Vagina (tissue), 2 donors: Measurements from ENCODE around the gene ARL17B.
"Not testable (repeated sequence)": the region's sequence is repeated elsewhere in the genome, so short reads cannot be mapped to it uniquely, and the experiment has no call there.

Experiments
- POLR2A ChIP-seq, 2 donors: fragments of 450-650 bp; IDR thresholded peaks; one replicate each; pipeline ENCODE4 v1.6.1; 2017; ENCODE audit warnings: antibody characterized with exemption in 2 of 2, mild to moderate bottlenecking in 2 of 2, moderate library complexity in 2 of 2
- POLR2AphosphoS5 ChIP-seq, 2 donors: sonication (generic); formaldehyde crosslinking; IDR thresholded peaks; one replicate each; pipeline ENCODE4 v1.9.0; 2017; ENCODE audit warnings: antibody characterized with exemption in 2 of 2, mild to moderate bottlenecking in 2 of 2, low read depth in 1 of 2; ENCODE audit not compliant: insufficient read depth in 1 of 2
- TF ChIP-seq, protein P1 (sequence below), 3 experiments: fragments of 450-650 bp in 2 of 3; fragments of 200-600 bp in 1 of 3; sonication (generic) in 1 of 3; IDR thresholded peaks; one replicate each; pipeline ENCODE4 v1.5.1; 2017 to 2019; ENCODE audit warnings: antibody characterized with exemption in 3 of 3, mild to moderate bottlenecking in 2 of 3, moderate library complexity in 2 of 3

GRCh38 chr17:46224864-46225263 is 136.7 kb downstream of the ARL17B start:
- TF ChIP-seq, protein P1, sequence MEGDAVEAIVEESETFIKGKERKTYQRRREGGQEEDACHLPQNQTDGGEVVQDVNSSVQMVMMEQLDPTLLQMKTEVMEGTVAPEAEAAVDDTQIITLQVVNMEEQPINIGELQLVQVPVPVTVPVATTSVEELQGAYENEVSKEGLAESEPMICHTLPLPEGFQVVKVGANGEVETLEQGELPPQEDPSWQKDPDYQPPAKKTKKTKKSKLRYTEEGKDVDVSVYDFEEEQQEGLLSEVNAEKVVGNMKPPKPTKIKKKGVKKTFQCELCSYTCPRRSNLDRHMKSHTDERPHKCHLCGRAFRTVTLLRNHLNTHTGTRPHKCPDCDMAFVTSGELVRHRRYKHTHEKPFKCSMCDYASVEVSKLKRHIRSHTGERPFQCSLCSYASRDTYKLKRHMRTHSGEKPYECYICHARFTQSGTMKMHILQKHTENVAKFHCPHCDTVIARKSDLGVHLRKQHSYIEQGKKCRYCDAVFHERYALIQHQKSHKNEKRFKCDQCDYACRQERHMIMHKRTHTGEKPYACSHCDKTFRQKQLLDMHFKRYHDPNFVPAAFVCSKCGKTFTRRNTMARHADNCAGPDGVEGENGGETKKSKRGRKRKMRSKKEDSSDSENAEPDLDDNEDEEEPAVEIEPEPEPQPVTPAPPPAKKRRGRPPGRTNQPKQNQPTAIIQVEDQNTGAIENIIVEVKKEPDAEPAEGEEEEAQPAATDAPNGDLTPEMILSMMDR (IDR thresholded peaks at IDR 0.05) = not testable (repeated sequence)
- not testable (repeated sequence) for TF ChIP-seq POLR2AphosphoS5 (IDR thresholded peaks at IDR 0.05; ENCODE audit: insufficient read depth in 1 of 2, low read depth in 1 of 2); POLR2A (IDR thresholded peaks at IDR 0.05)
